ENCODE results near the gene CD2AP. TPM values are rescaled to one million over a fixed set of nuclear protein-coding genes. Genes with fewer than 3 reads are reported as not detected.

The CD2AP gene
- total and polyA plus RNA-seq, 2 experiments from 2014 or later: 13.7 to 48.0 TPM

DNA sequence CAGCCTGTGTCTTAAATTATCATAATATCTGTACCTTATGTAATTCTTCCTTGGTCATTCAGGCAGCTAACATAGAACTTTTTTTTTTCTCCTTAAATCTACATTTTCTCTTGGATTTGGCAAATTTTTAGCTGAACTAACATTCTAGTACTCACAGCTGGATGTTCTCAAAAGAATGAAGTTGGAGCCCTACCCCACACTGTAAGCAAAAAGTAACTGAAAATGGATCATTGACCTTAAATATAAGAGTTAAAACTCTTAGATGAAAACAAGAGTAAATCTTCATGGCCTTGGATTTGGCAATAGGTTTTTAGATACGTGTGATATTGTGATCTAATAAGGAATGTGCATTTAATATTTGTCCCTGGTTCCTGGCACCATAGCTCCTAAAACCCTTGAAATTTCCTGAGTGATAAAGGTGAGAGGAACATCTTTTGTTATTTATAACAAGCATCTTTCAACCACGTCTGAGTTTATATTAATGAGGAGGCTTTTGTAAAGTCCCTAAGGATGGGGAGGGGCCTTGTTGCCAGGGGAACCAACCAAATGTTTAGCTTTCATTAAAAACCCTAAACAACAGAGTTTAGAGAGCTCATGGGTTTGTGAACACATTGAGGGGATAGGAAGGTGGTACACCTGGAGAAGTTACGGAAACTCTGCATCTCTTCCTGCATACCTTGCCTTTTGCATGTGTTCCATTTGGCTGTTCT is 114.7 kb downstream of the CD2AP start:
- Histone ChIP-seq H3K79me2 (no peaks in the 10 kb centered on the region), H3K4me1 (ENCODE audit: insufficient read depth) (no peaks in the 10 kb centered on the region)

DNA sequence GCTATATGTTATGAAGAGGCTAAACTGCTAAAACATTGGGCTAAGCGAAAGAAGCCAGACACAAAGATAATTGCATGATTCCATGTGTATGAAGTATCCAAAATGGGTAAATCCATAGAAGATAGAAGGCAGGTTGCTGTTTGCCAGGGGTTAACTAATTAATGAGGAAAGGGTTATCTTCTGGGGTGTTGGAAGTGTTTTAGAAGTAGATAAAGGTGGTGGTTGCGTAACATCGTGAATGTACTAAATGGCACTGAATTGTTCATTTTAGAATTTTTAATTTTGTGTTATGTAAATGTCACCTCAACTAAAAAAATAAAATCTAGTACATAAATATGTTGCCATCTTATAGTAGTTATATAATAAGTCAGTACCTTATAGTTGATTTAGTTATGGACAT is 116.4 kb downstream of the CD2AP start:
- H3K9me2 ChIP-seq (replicated peaks; ENCODE audit: insufficient read depth): no peaks in the 10 kb centered on the region
- DNase-seq (ENCODE audit: low spot score): no peak
- H3K27me3 ChIP-seq: no peaks in the 10 kb centered on the region
- TF ChIP-seq, protein P1, sequence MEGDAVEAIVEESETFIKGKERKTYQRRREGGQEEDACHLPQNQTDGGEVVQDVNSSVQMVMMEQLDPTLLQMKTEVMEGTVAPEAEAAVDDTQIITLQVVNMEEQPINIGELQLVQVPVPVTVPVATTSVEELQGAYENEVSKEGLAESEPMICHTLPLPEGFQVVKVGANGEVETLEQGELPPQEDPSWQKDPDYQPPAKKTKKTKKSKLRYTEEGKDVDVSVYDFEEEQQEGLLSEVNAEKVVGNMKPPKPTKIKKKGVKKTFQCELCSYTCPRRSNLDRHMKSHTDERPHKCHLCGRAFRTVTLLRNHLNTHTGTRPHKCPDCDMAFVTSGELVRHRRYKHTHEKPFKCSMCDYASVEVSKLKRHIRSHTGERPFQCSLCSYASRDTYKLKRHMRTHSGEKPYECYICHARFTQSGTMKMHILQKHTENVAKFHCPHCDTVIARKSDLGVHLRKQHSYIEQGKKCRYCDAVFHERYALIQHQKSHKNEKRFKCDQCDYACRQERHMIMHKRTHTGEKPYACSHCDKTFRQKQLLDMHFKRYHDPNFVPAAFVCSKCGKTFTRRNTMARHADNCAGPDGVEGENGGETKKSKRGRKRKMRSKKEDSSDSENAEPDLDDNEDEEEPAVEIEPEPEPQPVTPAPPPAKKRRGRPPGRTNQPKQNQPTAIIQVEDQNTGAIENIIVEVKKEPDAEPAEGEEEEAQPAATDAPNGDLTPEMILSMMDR (IDR thresholded peaks at IDR 0.05; ENCODE audit: poor library complexity): no peak
- no peak for TF ChIP-seq EZH2phosphoT487 (IDR thresholded peaks at IDR 0.05; ENCODE audit: low read depth, severe bottlenecking, unreplicated experiment)
- TF ChIP-seq EZH2 (IDR thresholded peaks at IDR 0.05; ENCODE audit: borderline replicate concordance): no peak
- H3K9me3 ChIP-seq (ENCODE audit: low read depth): no peaks in the 10 kb centered on the region
- no peaks in the 10 kb centered on the region for H4K20me1 ChIP-seq (ENCODE audit: insufficient read depth, poor library complexity, severe bottlenecking)
- no peaks in the 10 kb centered on the region for H3K36me3 ChIP-seq (replicated peaks; ENCODE audit: insufficient read depth, low read depth)
- WGBS (ENCODE audit: low lambda C conversion rate, missing lambda C conversion rate): 97% methylated on average over 3 of the region's 3 CpGs
- no peak overlapping the region for H3K27ac ChIP-seq
- H3K79me2 ChIP-seq: no peaks in the 10 kb centered on the region
- H2AFZ ChIP-seq: no peak overlapping the region
- no peak overlapping the region for H3K4me3 ChIP-seq
- H3K4me1 ChIP-seq (ENCODE audit: insufficient read depth): no peaks in the 10 kb centered on the region
- H3K4me2 ChIP-seq: no peak overlapping the region

More for the DNA sequence above, 114.7 kb downstream of the CD2AP start:
- TF ChIP-seq, protein P1 (IDR thresholded peaks at IDR 0.05; ENCODE audit: poor library complexity): no peak
- no peak for TF ChIP-seq EZH2phosphoT487 (IDR thresholded peaks at IDR 0.05; ENCODE audit: low read depth, severe bottlenecking, unreplicated experiment)
- TF ChIP-seq EZH2 (IDR thresholded peaks at IDR 0.05; ENCODE audit: borderline replicate concordance): no peak
- H3K27ac ChIP-seq: no peak overlapping the region
- no peak overlapping the region for H2AFZ ChIP-seq
- H3K4me3 ChIP-seq: no peak overlapping the region
- no peaks in the 10 kb centered on the region for H3K27me3 ChIP-seq
- H3K36me3 ChIP-seq (replicated peaks; ENCODE audit: insufficient read depth, low read depth): no peaks in the 10 kb centered on the region
- no peaks in the 10 kb centered on the region for H4K20me1 ChIP-seq (ENCODE audit: insufficient read depth, poor library complexity, severe bottlenecking)
- H3K9me2 ChIP-seq (replicated peaks; ENCODE audit: insufficient read depth): no peaks in the 10 kb centered on the region
- no peak for DNase-seq (ENCODE audit: low spot score)
- 81% methylated on average over 3 of the region's 3 CpGs for WGBS (ENCODE audit: low lambda C conversion rate, missing lambda C conversion rate)
- no peaks in the 10 kb centered on the region for H3K9me3 ChIP-seq (ENCODE audit: low read depth)
- no peak overlapping the region for H3K4me2 ChIP-seq

DNA sequence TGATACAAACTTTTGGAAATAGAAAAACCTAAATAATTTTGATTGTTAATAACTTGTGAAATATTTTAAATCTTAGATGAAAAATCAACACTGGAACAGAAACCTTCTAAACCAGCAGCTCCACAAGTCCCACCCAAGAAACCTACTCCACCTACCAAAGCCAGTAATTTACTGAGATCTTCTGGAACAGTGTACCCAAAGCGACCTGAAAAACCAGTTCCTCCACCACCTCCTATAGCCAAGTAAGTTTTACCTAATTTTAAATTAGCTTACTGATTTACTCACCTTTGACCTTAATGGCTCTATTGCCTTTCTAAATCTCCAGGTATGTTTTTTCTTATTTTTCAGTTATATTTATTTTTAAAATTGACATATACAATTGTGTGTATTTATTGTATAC is 118.2 kb downstream of the CD2AP start:
- H3K36me3 ChIP-seq (replicated peaks; ENCODE audit: insufficient read depth, low read depth): no peaks in the 10 kb centered on the region
- TF ChIP-seq, protein P1 (IDR thresholded peaks at IDR 0.05; ENCODE audit: poor library complexity): no peak
- TF ChIP-seq EZH2 (IDR thresholded peaks at IDR 0.05; ENCODE audit: borderline replicate concordance) (no peak), EZH2phosphoT487 (IDR thresholded peaks at IDR 0.05; ENCODE audit: low read depth, severe bottlenecking, unreplicated experiment) (no peak)
- H3K4me3 ChIP-seq: no peak overlapping the region
- 89% methylated on average over 1 of the region's 1 CpG for WGBS (ENCODE audit: low lambda C conversion rate, missing lambda C conversion rate)
- H3K9me3 ChIP-seq (ENCODE audit: low read depth): no peaks in the 10 kb centered on the region
- DNase-seq (ENCODE audit: low spot score): no peak
- no peaks in the 10 kb centered on the region for H4K20me1 ChIP-seq (ENCODE audit: insufficient read depth, poor library complexity, severe bottlenecking)
- H3K27me3 ChIP-seq: no peaks in the 10 kb centered on the region
- no peaks in the 10 kb centered on the region for H3K9me2 ChIP-seq (replicated peaks; ENCODE audit: insufficient read depth)
- H3K27ac ChIP-seq: no peak overlapping the region
- H3K79me2 ChIP-seq: no peaks in the 10 kb centered on the region
- peak overlapping the region; percentile 0 for H3K4me2 ChIP-seq
- H2AFZ ChIP-seq: no peak overlapping the region
- H3K4me1 ChIP-seq (ENCODE audit: insufficient read depth): no peaks in the 10 kb centered on the region
